ENCODE data around the gene PLSCR3.

- TF ChIP-seq CTCF (conservative IDR thresholded peaks at IDR 0.05 in 1 of 2, IDR thresholded peaks at IDR 0.05 in 1 of 2; ENCODE audit: extremely low read depth in 1 of 2, insufficient read depth in 1 of 2, low read depth in 1 of 2, low read length in 2 of 2) (no peak), EZH2 (IDR thresholded peaks at IDR 0.05; ENCODE audit: borderline replicate concordance, low read length) (no peak)
Observed at GRCh38 chr17:7423679-7424078, 29.4 kb upstream of the PLSCR3 start.
